ENCODE data around the gene LHX4. TPM values are rescaled to one million over a fixed set of nuclear protein-coding genes. Genes with fewer than 3 reads are reported as not detected.

Gene LHX4
- total and polyA plus RNA-seq, 7 donors = 0.01 to 0.04 TPM; not detected in 5

DNA sequence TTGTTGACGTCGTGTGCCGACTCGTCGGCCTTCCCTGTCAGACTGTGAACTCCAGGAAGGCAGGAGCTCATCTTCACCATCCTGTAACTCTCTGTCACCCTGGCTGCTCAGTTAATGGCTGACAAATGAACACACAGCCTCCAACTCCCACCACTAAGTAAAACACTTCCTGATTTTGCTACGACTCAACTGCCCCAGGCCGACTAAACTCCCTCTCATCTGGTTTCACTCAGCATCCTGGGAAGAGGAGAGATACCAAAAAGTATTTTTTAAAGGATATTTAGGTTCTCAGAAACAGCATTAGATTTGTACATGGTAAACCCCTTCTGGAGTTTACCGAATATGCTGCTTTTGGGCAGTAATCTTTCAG lies 18.2 kb upstream of the LHX4 start:
- Histone ChIP-seq H3K4me1 (no peaks in the 10 kb centered on the region), H3K27ac (no peak overlapping the region), H3K27me3 (ENCODE audit: insufficient read depth in 3 of 3, low read length in 2 of 3) (no peaks in the 10 kb centered on the region), H3K9me3 (no peaks in the 10 kb centered on the region), H3K4me3 (no peak overlapping the region), H3K36me3 (ENCODE audit: insufficient read depth in 1 of 2, low read depth in 1 of 2) (no peaks in the 10 kb centered on the region)
- intact Hi-C loops (cut with DNase I) = no loop called here
- WGBS, 3 donors = 80 to 84% (median 83%) methylated on average over 8 of the region's 8 CpGs
- no peak for TF ChIP-seq CTCF (IDR thresholded peaks at IDR 0.05)
- DNase-seq = no peak
- ATAC-seq = no peak

DNA sequence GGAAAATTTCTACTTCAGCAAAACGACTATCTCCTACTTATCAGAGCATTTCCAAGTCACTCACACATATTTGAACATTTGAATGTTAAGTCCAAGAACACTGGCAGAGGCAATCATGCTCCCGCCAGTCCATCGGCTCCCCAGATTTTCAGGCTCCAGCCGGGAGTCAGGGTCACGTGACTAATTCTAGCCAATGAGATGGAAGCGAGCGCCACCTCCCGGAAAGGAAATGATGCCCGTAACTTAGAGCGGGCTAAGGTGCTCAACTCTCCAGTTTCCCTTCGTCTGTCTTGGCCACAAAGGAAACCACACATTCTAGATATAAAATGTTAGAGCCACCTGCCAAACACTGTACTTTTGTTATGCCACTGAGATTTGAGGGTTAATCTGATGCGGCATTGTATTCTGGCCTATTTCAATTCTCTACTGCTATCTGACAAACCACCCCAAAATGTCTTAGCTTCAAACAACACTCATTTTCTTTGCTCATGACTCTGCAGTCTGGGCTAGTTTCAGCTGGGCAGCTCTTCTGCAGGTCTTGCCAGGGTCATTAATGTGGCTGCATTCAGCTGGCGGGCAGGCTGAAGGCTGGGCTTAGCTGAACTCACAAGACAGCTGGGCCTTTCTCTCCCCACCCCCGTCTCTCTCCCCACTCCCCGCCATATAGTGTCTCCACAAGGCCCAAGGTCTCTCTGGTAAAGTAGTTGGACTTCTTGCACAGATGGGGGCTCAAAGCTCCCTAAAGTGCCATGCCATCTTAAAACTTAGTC lies 16.5 kb upstream of the LHX4 start:
- Histone ChIP-seq H3K4me3 (peak overlapping the region; percentile 44), H3K27ac (no peak overlapping the region), H3K36me3 (ENCODE audit: insufficient read depth in 1 of 2, low read depth in 1 of 2) (no peaks in the 10 kb centered on the region), H3K4me1 (no peaks in the 10 kb centered on the region), H3K27me3 (ENCODE audit: insufficient read depth in 3 of 3, low read length in 2 of 3) (no peaks in the 10 kb centered on the region), H3K9me3 (no peaks in the 10 kb centered on the region)
- ATAC-seq (peak; percentile 21 to 69 (median 46)), DNase-seq (no peak)
- 30 to 56% (median 32%) methylated on average over 15 of the region's 15 CpGs for WGBS, 3 donors
- no peak for TF ChIP-seq CTCF (IDR thresholded peaks at IDR 0.05)
- intact Hi-C loops (cut with DNase I) = no loop called here

GRCh38 chr1:180215856-180216625 lies 14.0 kb upstream of the LHX4 start:
- intact Hi-C loops (cut with DNase I) = no loop called here
- no peak for DNase-seq
- no peak for TF ChIP-seq CTCF (IDR thresholded peaks at IDR 0.05)
- Histone ChIP-seq H3K27ac (no peak overlapping the region), H3K4me1 (no peaks in the 10 kb centered on the region), H3K27me3 (ENCODE audit: insufficient read depth in 3 of 3, low read length in 2 of 3) (no peaks in the 10 kb centered on the region), H3K36me3 (ENCODE audit: insufficient read depth in 1 of 2, low read depth in 1 of 2) (no peaks in the 10 kb centered on the region), H3K4me3 (no peak overlapping the region), H3K9me3 (no peaks in the 10 kb centered on the region)
- WGBS, 3 donors = 87 to 89% (median 87%) methylated on average over 22 of the region's 22 CpGs
- no peak for ATAC-seq

DNA sequence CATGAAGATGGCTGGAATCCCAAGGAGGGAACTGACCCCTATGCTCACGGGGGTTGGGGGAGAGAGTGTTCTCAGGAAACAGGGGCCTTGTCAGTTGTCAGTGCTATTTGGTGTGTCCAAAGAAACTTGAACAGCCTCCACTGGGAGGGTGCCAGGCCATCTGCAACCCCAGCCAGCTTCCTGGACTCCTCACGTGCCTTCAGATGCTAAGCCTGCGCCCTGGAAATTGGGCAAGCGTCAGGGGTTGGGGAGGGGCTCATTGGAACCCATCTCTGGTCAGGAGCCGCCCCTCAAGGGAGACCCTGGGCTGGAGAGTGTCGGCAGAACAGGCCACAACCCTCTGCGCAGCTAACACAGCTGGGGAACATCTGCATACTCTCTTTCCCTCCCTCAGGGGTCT lies 13.1 kb upstream of the LHX4 start:
- H3K27ac ChIP-seq = no peak overlapping the region
- no peaks in the 10 kb centered on the region for H3K4me1 ChIP-seq
- no peaks in the 10 kb centered on the region for H3K27me3 ChIP-seq (ENCODE audit: insufficient read depth in 3 of 3, low read length in 2 of 3)
- DNase-seq (no peak), ATAC-seq (no peak)
- no peak for TF ChIP-seq CTCF (IDR thresholded peaks at IDR 0.05)
- no peaks in the 10 kb centered on the region for H3K36me3 ChIP-seq (ENCODE audit: insufficient read depth in 1 of 2, low read depth in 1 of 2)
- no peak overlapping the region for H3K4me3 ChIP-seq
- intact Hi-C loops (cut with DNase I) = no loop called here
- no peaks in the 10 kb centered on the region for H3K9me3 ChIP-seq
- WGBS, 3 donors = 62 to 70% (median 66%) methylated on average over 7 of the region's 7 CpGs

Measured in psoas muscle (tissue), 8 donors.